Omental fat pad (tissue), 4 donors: Measurements from ENCODE around the gene CMSS1. TPM values are rescaled to one million over a fixed set of nuclear protein-coding genes. Genes with fewer than 3 reads are reported as not detected.

ENCODE experiments used
- ATAC-seq: fragments of 150-250 bp; one replicate; pipeline ENCODE4 v1.9.1; 2016; ENCODE audit warnings: mild to moderate bottlenecking, moderate library complexity; ENCODE audit not compliant: low FRiP score
- DNase-seq: peaks from one replicate; pipeline ENCODE4 v3.0.0-alpha.2; 2019; ENCODE audit warnings: low spot score
- total RNA-seq, 4 donors: library from RNA; depleted of rRNA; stranded (reverse); fragments of >200 nt; gene quantifications; one replicate each; pipeline ENCODE4 v1.1.0, GENCODE V29; 2016
- TF ChIP-seq, protein P1 (sequence below), 3 donors: fragments of 450-650 bp; IDR thresholded peaks; one replicate each; pipeline ENCODE4 v1.5.1; 2016 to 2017; ENCODE audit warnings: antibody characterized with exemption in 3 of 3, mild to moderate bottlenecking in 3 of 3, moderate library complexity in 2 of 3

Gene CMSS1
- total RNA-seq, 4 donors from 2014 or later = 16.9 to 29.3 (median 21.1) TPM

DNA sequence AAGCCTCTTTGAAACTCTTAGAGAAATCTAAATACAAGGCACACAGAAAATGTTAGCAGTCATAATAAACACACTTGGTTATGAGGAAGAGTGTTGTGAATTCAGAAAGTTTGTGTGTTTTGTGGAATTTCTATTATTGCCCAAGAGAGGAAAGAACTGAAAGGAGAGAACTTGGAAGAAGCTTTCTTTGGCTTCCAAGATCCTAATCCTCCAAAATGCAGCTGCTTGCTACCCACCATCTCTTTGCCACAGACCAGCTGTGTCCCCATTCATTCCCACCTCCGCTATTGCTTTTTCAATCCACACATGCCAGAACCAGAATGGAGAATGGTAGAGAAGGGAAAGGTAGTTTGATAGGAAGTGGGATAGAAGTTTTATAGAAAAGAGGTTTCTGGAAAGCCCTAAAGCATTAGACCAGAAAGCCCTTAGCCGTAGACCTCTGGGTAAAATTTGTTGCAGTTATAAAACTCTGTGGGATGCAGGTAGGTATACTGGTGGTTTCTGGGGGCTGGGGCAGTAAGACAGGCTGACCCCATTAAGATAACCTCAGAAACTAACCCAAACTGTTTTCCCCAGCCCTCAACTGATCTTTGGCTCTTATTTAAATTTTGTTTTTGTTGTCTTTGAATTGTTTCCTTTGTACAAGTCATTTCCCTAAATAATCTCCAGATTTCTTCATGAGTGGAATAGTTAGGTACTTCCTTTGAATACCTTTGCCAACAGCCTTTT, 188.2 kb downstream of the CMSS1 start:
- ATAC-seq (no peak), DNase-seq (no peak)
- TF ChIP-seq, protein P1, sequence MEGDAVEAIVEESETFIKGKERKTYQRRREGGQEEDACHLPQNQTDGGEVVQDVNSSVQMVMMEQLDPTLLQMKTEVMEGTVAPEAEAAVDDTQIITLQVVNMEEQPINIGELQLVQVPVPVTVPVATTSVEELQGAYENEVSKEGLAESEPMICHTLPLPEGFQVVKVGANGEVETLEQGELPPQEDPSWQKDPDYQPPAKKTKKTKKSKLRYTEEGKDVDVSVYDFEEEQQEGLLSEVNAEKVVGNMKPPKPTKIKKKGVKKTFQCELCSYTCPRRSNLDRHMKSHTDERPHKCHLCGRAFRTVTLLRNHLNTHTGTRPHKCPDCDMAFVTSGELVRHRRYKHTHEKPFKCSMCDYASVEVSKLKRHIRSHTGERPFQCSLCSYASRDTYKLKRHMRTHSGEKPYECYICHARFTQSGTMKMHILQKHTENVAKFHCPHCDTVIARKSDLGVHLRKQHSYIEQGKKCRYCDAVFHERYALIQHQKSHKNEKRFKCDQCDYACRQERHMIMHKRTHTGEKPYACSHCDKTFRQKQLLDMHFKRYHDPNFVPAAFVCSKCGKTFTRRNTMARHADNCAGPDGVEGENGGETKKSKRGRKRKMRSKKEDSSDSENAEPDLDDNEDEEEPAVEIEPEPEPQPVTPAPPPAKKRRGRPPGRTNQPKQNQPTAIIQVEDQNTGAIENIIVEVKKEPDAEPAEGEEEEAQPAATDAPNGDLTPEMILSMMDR (IDR thresholded peaks at IDR 0.05) = no peak

- ATAC-seq (peak; percentile 42), DNase-seq (no peak)
- TF ChIP-seq, protein P1 (IDR thresholded peaks at IDR 0.05) = no peak
Observed at GRCh38 chr3:100006570-100007271, 189.1 kb downstream of the CMSS1 start.

- ATAC-seq (no peak), DNase-seq (no peak)
- TF ChIP-seq, protein P1 (IDR thresholded peaks at IDR 0.05) = no peak
Observed at GRCh38 chr3:100007313-100007712, 189.7 kb downstream of the CMSS1 start.

GRCh38 chr3:100008081-100008698, 190.5 kb downstream of the CMSS1 start:
- TF ChIP-seq, protein P1 (IDR thresholded peaks at IDR 0.05) = no peak
- ATAC-seq (no peak), DNase-seq (no peak)

DNA sequence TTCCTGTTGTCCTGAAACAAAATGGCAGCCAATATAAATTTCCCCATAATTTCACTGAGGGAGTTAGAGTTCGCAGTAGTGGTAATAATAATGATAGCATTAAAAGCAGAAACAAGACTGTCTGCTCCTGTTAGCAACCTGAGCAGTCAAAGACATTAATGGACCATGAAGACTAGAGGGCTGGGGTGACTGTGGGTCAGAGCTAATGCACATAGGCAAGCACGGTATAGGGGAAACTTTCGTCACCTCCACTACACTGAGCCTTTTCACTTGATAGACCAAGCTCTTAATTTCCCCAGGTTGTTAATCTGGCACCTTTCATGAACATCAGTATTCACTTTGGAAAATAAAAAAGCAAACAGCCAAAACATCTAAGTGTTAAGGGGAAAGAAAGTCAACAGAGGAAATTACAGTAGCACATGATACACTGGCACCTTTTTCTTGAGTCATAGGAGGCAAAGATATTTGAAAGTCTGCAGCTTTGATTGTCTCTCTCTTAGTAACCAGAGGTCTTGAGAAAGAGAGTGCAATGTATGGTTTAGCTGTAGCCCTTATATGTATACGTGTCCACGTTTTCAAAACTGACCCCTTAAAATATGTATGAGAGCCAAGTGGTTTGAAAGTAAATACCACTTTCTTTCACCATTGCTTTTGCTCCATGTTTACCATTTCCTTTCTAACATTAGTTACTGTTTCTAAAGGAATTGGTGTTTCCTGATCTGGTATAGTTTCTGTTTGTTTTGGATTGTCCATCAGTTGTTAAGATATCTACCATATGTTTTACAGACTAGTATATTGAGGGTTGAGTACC, 191.8 kb downstream of the CMSS1 start:
- DNase-seq (no peak), ATAC-seq (no peak)
- TF ChIP-seq, protein P1 (IDR thresholded peaks at IDR 0.05) = no peak

GRCh38 chr3:100010087-100010417, 192.4 kb downstream of the CMSS1 start:
- no peak for DNase-seq
- TF ChIP-seq, protein P1 (IDR thresholded peaks at IDR 0.05) = no peak
- no peak for ATAC-seq
